ENCODE measurements around the gene SLC13A3.

DNA sequence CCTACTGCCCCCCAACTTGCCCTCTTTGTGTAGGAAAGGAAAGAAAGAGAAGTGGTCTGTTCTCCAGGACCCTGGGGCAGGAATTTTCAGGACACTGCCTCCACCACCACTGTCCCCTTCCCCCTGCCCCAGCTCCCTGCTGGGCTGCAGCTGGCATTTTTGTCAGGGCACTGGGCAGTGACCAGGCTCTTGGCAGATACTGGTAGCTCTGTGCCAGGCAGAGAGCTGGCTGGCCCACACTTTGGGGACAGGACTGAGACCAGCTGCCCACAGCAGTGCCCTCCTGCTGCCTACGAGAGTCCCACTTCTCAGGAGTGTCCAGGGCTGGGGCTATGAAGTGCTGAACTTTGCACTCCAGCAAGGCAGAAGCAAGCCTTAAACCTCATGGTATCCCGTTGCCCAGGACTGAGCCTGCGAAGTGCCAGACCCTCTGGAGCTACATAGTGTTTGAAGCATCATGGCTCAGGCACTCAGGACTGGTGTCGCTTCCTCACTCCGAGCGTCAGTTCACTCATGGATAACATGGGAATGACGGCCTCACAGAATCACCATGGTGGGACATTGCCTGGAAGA, 19.3 kb downstream of the SLC13A3 start:
- TF ChIP-seq EZH2 (IDR thresholded peaks at IDR 0.05; ENCODE audit: borderline replicate concordance, low read depth, low read length, poor library complexity, severe bottlenecking) (no peak), CTCF (conservative IDR thresholded peaks at IDR 0.05; ENCODE audit: low read depth, low read length) (no peak)
